Measurements from ENCODE around the gene P2RX2. TPM values are rescaled to one million over a fixed set of nuclear protein-coding genes. Genes with fewer than 3 reads are reported as not detected.

Gene P2RX2
- polyA plus RNA-seq (2013, experiment 1 of 2), result 0.10 TPM
- polyA plus RNA-seq (2013, experiment 2 of 2), result 0.13 TPM

DNA sequence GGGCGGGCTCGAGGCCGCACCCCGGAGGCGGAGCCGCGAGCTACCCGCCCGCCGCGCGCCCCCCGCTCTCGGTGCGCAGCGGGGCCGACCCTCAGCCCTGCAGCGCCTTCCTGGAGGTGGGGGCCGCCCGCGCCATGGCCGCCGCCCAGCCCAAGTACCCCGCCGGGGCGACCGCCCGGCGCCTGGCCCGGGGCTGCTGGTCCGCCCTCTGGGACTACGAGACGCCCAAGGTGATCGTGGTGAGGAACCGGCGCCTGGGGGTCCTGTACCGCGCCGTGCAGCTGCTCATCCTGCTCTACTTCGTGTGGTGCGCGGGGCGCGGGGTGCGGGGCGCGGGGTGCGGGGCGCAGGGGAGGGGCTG, at the start of gene P2RX2:
Gene P2RX2 (plus strand): TSS at position 94 of the 361 bp plus-strand sequence. CDS start 41 bp downstream, at position 135.
- H3K27ac ChIP-seq (ENCODE audit: low read depth, low read length), result no peak within 1 kb of the TSS
- 3% methylated on average over 45 of the region's 49 CpGs for WGBS
- no peaks in the 10 kb centered on the region for H3K4me1 ChIP-seq (ENCODE audit: insufficient read depth, low read length)
- peaks cover 4% of the 10 kb centered on the region for H3K36me3 ChIP-seq (ENCODE audit: insufficient read depth, low read length)
- H3K9me3 ChIP-seq (ENCODE audit: insufficient read depth, low read depth, low read length), result peaks cover 14% of the 10 kb centered on the region
- H3K27me3 ChIP-seq (ENCODE audit: insufficient read depth, low read length), result peaks cover 70% of the 10 kb centered on the region
- H3K4me3 ChIP-seq (ENCODE audit: low read length), result peak within 1 kb of the TSS; percentile 49
- no peak within 1 kb of the TSS; the same call in 1 of the 2 replicates for H3K9ac ChIP-seq (ENCODE audit: low read depth, low read length)

- H3K9ac ChIP-seq (ENCODE audit: low read depth, low read length), result no peak overlapping the region
- H3K4me1 ChIP-seq (ENCODE audit: insufficient read depth, low read length), result no peaks in the 10 kb centered on the region
- H3K36me3 ChIP-seq (ENCODE audit: insufficient read depth, low read length), result peaks cover 48% of the 10 kb centered on the region
- H3K4me3 ChIP-seq (ENCODE audit: low read length), result no peak overlapping the region
- H3K9me3 ChIP-seq (ENCODE audit: insufficient read depth, low read depth, low read length), result no peaks in the 10 kb centered on the region
- 96% methylated on average over 17 of the region's 17 CpGs for WGBS
- no peak overlapping the region for H3K27ac ChIP-seq (ENCODE audit: low read depth, low read length)
- H3K27me3 ChIP-seq (ENCODE audit: insufficient read depth, low read length), result no peaks in the 10 kb centered on the region
Observed at GRCh38 chr12:132568826-132569480, 49.6 kb upstream of the P2RX2 start.

DNA sequence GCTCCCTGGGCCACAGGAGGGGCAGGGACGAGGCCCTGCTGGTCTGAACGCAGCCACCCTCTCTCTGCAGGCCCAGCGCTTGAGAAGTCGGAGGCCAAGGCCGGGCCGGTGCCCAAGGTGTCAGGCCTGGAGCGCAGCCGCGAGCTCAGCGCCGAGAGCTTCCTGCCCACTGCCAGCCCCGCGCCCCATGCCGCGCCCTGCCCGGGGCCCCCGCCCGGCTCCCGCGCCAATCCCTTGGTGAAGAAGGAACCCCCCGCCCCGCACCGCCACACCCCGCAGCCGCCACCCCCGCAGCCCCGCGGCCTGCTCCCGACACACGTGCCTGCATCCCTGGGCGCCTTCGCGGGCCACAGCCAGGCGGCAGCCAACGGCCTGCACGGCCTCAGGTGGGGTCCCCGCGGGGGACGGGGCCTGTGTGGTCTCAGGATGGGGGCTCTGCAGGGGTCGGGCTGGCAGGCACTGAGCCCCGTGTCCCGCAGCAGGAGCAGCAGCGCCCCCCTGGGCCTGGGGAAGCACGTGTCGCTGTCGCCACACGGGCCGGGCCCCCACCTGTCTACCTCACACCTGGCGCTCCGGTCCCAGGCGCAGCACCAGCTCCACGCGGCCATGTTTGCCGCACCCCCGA, 48.6 kb upstream of the P2RX2 start:
- 96% methylated on average over 55 of the region's 55 CpGs for WGBS
- H3K4me3 ChIP-seq (ENCODE audit: low read length), result no peak overlapping the region
- H3K9me3 ChIP-seq (ENCODE audit: insufficient read depth, low read depth, low read length), result no peaks in the 10 kb centered on the region
- no peaks in the 10 kb centered on the region for H3K4me1 ChIP-seq (ENCODE audit: insufficient read depth, low read length)
- H3K9ac ChIP-seq (ENCODE audit: low read depth, low read length), result no peak overlapping the region
- no peak overlapping the region for H3K27ac ChIP-seq (ENCODE audit: low read depth, low read length)
- H3K27me3 ChIP-seq (ENCODE audit: insufficient read depth, low read length), result no peaks in the 10 kb centered on the region
- H3K36me3 ChIP-seq (ENCODE audit: insufficient read depth, low read length), result peaks cover 57% of the 10 kb centered on the region

DNA sequence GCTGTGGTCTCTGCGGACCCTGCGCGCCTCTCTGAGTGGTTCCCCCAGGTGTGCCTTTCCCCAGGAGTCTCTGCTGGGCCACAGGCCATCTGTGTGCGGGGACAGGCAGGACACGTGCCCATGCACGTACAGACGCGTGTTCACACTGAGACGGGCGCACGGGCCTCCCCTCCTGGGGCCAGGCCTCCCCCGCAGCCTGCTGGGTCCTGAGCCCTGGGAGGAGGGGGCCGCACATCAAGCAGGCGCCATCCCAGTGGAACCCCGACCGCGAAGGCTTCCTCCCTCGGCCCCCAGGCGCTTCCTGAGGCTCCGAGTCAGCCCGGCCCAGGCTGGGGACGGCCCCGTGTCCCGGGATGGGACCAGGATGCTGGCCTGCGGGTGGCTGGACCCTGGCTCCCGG, 47.9 kb upstream of the P2RX2 start:
- no peak overlapping the region for H3K4me3 ChIP-seq (ENCODE audit: low read length)
- no peak overlapping the region for H3K27ac ChIP-seq (ENCODE audit: low read depth, low read length)
- peaks cover 55% of the 10 kb centered on the region for H3K36me3 ChIP-seq (ENCODE audit: insufficient read depth, low read length)
- no peaks in the 10 kb centered on the region for H3K9me3 ChIP-seq (ENCODE audit: insufficient read depth, low read depth, low read length)
- 95% methylated on average over 26 of the region's 26 CpGs for WGBS
- H3K27me3 ChIP-seq (ENCODE audit: insufficient read depth, low read length), result no peaks in the 10 kb centered on the region
- no peaks in the 10 kb centered on the region for H3K4me1 ChIP-seq (ENCODE audit: insufficient read depth, low read length)
- no peak overlapping the region for H3K9ac ChIP-seq (ENCODE audit: low read depth, low read length)

- Histone ChIP-seq H3K9me3 (ENCODE audit: insufficient read depth, low read depth, low read length) (no peaks in the 10 kb centered on the region), H3K4me1 (ENCODE audit: insufficient read depth, low read length) (no peaks in the 10 kb centered on the region), H3K27me3 (ENCODE audit: insufficient read depth, low read length) (no peaks in the 10 kb centered on the region), H3K36me3 (ENCODE audit: insufficient read depth, low read length) (peaks cover 55% of the 10 kb centered on the region), H3K9ac (ENCODE audit: low read depth, low read length) (no peak overlapping the region), H3K27ac (ENCODE audit: low read depth, low read length) (no peak overlapping the region), H3K4me3 (ENCODE audit: low read length) (no peak overlapping the region)
- 94% methylated on average over 27 of the region's 27 CpGs for WGBS
Observed at GRCh38 chr12:132571051-132571450, 47.5 kb upstream of the P2RX2 start.

- Histone ChIP-seq H3K27me3 (ENCODE audit: insufficient read depth, low read length) (no peaks in the 10 kb centered on the region), H3K4me1 (ENCODE audit: insufficient read depth, low read length) (no peaks in the 10 kb centered on the region), H3K27ac (ENCODE audit: low read depth, low read length) (no peak overlapping the region), H3K4me3 (ENCODE audit: low read length) (no peak overlapping the region), H3K9ac (ENCODE audit: low read depth, low read length) (no peak overlapping the region), H3K9me3 (ENCODE audit: insufficient read depth, low read depth, low read length) (no peaks in the 10 kb centered on the region), H3K36me3 (ENCODE audit: insufficient read depth, low read length) (peaks cover 54% of the 10 kb centered on the region)
- 95% methylated on average over 20 of the region's 20 CpGs for WGBS
Observed at GRCh38 chr12:132571598-132571997, 47.0 kb upstream of the P2RX2 start.

GRCh38 chr12:132572106-132572505, 46.5 kb upstream of the P2RX2 start:
- whole genome bisulfite sequencing, result 90% methylated on average over 26 of the region's 26 CpGs
- Histone ChIP-seq H3K27ac (ENCODE audit: low read depth, low read length) (no peak overlapping the region), H3K9me3 (ENCODE audit: insufficient read depth, low read depth, low read length) (no peaks in the 10 kb centered on the region), H3K4me1 (ENCODE audit: insufficient read depth, low read length) (no peaks in the 10 kb centered on the region), H3K4me3 (ENCODE audit: low read length) (no peak overlapping the region), H3K9ac (ENCODE audit: low read depth, low read length) (no peak overlapping the region), H3K36me3 (ENCODE audit: insufficient read depth, low read length) (peaks cover 57% of the 10 kb centered on the region), H3K27me3 (ENCODE audit: insufficient read depth, low read length) (no peaks in the 10 kb centered on the region)

DNA sequence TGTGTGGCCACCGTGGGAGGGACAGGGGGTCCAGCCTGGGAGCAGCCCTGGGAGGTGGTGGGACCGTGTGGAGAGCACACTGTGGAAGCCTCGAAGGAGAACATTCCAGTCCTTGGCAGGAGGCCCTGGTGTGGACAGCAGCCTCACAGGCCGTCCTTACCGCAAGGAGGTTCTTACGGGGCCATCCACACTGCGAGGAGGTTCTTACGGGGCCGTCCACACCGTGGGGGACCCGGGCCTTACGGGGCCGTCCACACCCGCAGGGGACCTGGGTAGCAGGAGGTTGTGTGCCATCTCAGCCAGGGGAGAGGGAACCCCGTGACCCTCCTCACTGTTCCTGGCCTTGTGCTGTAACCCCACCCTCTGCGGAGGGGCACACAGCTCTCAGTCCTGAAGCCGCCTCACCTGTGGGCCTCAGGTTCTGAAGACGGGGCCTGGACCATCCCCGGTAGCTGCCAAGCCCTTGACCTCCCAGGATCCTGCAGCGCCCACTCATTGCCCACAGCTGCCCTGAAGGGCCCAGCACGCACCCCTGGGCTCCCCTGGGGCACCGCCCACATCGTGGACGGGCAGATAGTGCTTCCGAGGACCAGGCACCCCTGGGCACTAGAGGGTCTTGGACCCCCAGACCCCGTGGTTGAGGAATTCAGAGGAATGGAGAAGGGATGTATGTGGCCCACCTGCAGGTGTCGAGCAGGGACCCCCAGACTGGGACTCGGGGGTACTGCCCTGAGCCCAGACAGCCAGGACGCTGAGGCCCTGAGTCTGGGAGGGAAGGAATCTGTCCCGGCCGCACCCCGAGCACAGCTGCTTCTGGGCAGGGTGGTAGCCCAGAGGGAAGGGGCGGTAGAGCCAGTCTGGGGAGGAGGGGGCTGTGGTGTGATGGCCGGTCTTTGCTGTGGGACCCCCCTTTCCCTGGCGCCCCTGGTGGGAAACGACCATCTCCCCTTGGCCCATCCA, 45.5 kb upstream of the P2RX2 start:
- H3K27me3 ChIP-seq (ENCODE audit: insufficient read depth, low read length), result no peaks in the 10 kb centered on the region; the same call in 1 of the 2 replicates
- no peak overlapping the region for H3K4me3 ChIP-seq (ENCODE audit: low read length)
- H3K27ac ChIP-seq (ENCODE audit: low read depth, low read length), result no peak overlapping the region
- peaks cover 63% of the 10 kb centered on the region for H3K36me3 ChIP-seq (ENCODE audit: insufficient read depth, low read length)
- no peak overlapping the region for H3K9ac ChIP-seq (ENCODE audit: low read depth, low read length)
- 95% methylated on average over 36 of the region's 36 CpGs for WGBS
- H3K9me3 ChIP-seq (ENCODE audit: insufficient read depth, low read depth, low read length), result no peaks in the 10 kb centered on the region
- H3K4me1 ChIP-seq (ENCODE audit: insufficient read depth, low read length), result no peaks in the 10 kb centered on the region

DNA sequence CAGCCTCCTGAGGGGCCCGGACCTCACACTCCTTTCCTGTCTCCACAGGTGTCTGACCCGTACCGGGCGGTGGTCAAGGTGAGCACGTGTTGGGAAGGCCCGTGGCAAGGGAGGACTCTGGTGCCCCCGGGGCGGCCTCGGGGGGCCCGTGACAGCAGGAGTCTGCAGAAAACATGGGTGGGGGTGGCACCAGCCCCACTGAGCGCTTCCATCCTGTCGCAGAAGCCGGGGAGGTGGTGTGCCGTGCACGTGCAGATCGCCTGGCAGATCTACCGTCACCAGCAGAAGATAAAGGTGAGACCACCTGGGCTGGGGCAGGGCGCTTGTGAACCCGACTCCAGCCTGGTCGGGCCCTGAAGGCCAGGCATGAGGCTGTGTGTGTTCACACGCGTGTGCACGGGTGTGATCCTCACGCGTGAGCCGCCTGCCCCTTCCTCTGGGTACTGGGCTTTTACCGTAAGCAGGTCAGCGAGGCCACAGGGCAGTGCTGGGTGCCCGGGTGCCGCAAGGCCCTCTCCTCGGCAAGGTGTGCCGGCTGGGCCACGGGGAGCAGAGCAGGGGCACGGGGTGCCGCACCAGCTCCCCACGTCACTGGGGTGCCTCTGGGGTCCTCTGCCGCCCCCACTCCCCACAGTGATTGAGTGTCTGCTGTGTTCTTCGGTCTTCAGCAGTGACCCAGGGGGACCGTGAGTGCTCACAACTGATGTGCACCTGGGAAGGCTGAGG, 44.1 kb upstream of the P2RX2 start:
- WGBS, result 96% methylated on average over 39 of the region's 39 CpGs
- H3K4me1 ChIP-seq (ENCODE audit: insufficient read depth, low read length), result no peaks in the 10 kb centered on the region
- H3K27ac ChIP-seq (ENCODE audit: low read depth, low read length), result no peak overlapping the region
- no peak overlapping the region for H3K4me3 ChIP-seq (ENCODE audit: low read length)
- peaks cover 70% of the 10 kb centered on the region for H3K36me3 ChIP-seq (ENCODE audit: insufficient read depth, low read length)
- no peaks in the 10 kb centered on the region for H3K9me3 ChIP-seq (ENCODE audit: insufficient read depth, low read depth, low read length)
- H3K27me3 ChIP-seq (ENCODE audit: insufficient read depth, low read length), result no peaks in the 10 kb centered on the region; the same call in 1 of the 2 replicates
- no peak overlapping the region for H3K9ac ChIP-seq (ENCODE audit: low read depth, low read length)

GRCh38 chr12:132575661-132576060, 42.9 kb upstream of the P2RX2 start:
- Histone ChIP-seq H3K4me1 (ENCODE audit: insufficient read depth, low read length) (no peaks in the 10 kb centered on the region), H3K27me3 (ENCODE audit: insufficient read depth, low read length) (no peaks in the 10 kb centered on the region; the same call in 1 of the 2 replicates), H3K4me3 (ENCODE audit: low read length) (no peak overlapping the region), H3K9me3 (ENCODE audit: insufficient read depth, low read depth, low read length) (no peaks in the 10 kb centered on the region), H3K36me3 (ENCODE audit: insufficient read depth, low read length) (peaks cover 69% of the 10 kb centered on the region), H3K27ac (ENCODE audit: low read depth, low read length) (no peak overlapping the region), H3K9ac (ENCODE audit: low read depth, low read length) (no peak overlapping the region)
- 96% methylated on average over 11 of the region's 11 CpGs for WGBS

All from HUES64 (cell line).